ENCODE measurements around the gene AGAP9.
"Not testable (repeated sequence)": the region's sequence is repeated elsewhere in the genome, so short reads cannot be mapped to it uniquely, and the experiment has no call there.

AGAP9 gene

GRCh38 chr10:47484786-47485185, 38.7 kb downstream of the AGAP9 start:
- DNase-seq: not testable (repeated sequence)

GRCh38 chr10:47483923-47484322, 39.5 kb downstream of the AGAP9 start, which contains the start of gene ANXA8:
Gene ANXA8, minus strand, starts transcription at chr10:47484115. Its CDS starts 182 bp downstream, at chr10:47483933.
- not testable (repeated sequence) for DNase-seq

GRCh38 chr10:47482367-47482766, 41.1 kb downstream of the AGAP9 start:
- DNase-seq: not testable (repeated sequence)

GRCh38 chr10:47481768-47482181, 41.7 kb downstream of the AGAP9 start:
- DNase-seq: not testable (repeated sequence)

- not testable (repeated sequence) for DNase-seq
These were observed 42.2 kb downstream of the AGAP9 start for GRCh38 chr10:47481182-47481766.

DNA sequence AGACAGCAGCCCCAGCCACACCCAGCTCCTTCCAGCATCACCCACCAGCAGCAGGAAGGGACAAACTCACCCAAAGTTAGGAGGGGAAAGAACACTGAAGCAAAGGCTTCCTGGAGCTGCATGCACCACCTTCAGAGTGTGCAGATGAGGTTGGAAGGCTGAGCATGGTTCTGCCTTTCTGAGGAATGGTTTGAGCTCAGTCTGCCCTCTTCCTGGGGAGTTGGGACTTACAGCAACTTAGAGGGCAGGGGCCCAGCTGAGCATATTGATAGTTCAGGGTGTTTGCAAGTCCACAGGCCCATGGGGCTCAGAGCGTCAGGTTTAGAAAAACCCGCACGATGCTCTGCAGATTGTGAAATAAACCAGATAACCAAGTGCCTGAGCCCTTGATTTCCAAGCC, 43.3 kb downstream of the AGAP9 start:
- not testable (repeated sequence) for DNase-seq

- DNase-seq: not testable (repeated sequence)
These were observed 45.3 kb downstream of the AGAP9 start for GRCh38 chr10:47478114-47478513.

DNA sequence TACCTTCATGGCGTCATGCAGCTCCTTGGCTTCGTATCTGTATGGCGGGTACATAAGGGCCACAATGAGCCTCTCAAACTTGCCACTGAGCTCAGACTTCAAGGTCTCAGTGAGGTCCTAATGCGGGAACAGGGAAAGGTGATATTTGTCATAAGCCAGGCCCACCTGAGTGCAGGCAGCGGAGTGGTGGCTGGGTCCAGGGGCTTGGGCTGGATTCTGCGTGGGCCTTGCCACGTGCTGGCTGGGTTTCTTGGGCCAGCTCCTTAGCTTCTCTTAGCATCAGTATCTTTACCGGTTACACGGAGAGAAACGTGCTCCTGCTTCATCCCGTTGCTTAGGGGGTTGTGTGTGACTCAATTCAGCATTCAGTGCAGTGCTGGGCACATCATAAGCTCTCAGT, 46.4 kb downstream of the AGAP9 start:
- not testable (repeated sequence) for DNase-seq

DNA sequence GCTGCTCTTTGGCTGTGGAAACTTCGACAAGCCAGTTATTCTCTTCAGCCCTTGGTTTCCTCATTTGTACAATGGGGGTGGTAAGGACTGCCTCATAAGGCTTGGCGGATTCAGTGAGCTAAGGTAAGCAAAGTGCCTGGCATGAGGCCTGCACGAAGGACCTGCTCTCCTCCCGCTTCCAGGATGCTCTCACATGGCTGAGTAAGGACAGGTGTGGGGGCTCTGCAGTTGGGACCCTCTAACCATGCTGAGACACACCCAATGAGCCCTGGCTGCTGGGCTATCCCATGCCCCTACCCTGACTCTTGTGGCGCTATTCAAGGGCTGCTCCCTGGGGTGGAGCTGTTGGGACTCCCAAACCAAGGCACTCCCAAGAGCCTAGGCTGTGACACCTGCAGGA, 48.3 kb downstream of the AGAP9 start:
- DNase-seq: not testable (repeated sequence)

DNA sequence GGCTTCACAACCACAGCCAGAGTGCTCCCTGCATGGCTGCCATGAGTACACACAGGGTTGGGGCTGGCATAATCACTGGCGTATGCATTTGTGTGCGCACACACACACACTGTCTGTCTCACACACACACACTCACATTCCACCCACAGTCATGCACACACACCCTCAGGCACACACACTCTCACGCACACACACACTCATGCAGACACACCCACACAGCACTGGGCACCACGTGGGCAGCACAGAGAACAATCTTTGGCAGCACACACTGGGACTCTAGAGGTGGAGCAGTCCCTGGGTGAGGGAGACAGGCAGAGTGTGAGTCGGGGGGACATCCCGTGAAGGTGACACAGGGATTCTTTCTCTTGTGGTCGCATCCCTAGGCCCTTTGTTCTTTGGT, 49.9 kb downstream of the AGAP9 start:
- DNase-seq: not testable (repeated sequence)

DNA sequence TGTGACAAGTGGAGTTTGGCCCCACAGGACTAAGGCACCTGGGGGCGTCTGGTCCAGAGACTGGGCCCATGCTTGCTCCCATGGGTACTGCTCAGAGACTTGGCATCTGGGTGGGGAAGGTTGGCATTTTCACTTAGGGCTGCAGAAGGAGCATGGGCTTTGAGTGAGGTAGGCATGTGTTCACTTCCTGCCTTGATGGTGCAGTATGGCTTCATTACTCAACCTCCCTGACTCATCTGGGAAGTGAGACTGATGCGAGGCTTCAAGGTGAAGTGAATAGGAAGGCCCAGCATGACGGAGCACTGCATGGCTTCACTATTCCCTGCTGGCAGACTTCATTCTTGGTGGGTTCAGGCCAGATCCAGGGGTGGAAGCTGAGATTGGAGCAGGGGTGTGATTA, 50.8 kb downstream of the AGAP9 start:
- DNase-seq: not testable (repeated sequence)

DNA sequence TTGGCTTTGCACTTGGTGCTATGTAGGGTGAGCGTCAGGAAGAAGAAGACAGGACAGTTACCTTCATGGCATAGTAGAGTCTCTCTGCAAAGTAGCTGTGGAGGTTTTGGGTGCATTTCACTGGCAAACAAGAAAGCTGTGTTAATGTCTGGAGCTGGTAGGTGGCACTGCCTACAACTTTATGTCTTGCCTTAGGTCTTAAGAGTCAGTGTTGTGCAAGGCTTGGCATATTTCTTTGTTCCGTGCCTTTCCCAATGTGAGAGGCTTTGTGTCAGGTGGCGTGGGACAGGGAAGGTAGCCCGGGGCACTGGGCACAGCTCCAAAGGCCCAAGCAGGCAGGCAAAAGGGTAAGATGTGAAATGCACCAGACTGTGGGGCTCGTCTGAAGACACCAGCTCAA, 51.4 kb downstream of the AGAP9 start:
- not testable (repeated sequence) for DNase-seq

GRCh38 chr10:47468731-47469528, 54.5 kb downstream of the AGAP9 start:
- DNase-seq: not testable (repeated sequence)

DNA sequence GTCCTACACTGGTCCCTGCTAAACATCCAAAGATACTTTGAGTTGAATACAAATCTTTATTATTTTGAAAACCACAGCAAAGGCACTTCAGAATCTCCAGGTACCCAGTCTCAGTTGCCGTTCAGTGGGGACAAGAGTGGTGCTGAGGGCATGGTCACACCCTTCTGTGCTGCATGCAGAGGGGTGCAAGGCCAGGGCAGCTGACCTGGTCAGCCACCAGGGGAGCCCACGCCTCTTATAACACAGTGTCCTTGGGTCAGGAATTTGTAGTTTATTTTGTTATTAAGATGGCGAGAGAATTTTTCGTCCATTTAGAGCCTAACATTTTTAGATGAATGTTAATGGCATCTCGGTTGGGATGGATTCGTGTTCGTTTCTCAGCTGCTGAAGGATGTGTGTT, 55.5 kb downstream of the AGAP9 start:
- not testable (repeated sequence) for DNase-seq

GRCh38 chr10:47467458-47467857, 56.0 kb downstream of the AGAP9 start:
- not testable (repeated sequence) for DNase-seq

GRCh38 chr10:47465216-47465917, 58.1 kb downstream of the AGAP9 start:
- not testable (repeated sequence) for DNase-seq

GRCh38 chr10:47462577-47463358, 60.7 kb downstream of the AGAP9 start:
- not testable (repeated sequence) for DNase-seq

GRCh38 chr10:47461261-47461687, 62.2 kb downstream of the AGAP9 start:
- peak; percentile 27 for DNase-seq

DNA sequence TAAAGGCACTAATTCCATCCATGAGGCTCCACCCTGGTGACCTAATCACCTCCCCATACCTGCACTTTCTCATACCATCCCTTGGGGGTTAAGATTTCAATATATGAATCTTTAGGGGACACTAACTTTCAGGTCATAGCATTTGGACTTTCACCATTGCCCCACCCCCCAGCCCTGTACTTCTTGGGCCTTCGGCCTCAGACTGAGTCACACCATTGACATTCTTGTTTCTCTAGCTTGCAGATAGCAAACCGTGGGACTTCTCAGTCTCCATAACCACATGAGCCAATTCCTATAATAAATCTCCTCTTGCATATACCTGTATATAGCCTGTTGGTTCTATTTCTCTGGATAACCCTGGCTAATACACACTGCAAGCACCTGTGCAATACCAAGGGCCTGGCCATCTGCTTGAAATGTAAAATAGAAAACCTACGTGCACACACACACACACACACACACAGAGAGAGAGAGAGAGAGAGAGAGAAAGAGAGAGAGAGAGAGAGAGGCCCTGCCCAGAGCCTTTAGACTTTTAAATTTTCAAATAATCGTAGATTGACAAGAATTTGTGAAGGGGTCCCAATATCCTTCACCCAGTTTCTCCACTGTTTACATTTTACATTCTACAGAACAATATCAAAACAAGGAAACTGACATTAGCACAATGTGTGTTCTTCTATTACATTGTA, 64.8 kb downstream of the AGAP9 start:
- DNase-seq: no peak

- no peak for DNase-seq
These were observed 65.6 kb downstream of the AGAP9 start for GRCh38 chr10:47457826-47458225.

DNA sequence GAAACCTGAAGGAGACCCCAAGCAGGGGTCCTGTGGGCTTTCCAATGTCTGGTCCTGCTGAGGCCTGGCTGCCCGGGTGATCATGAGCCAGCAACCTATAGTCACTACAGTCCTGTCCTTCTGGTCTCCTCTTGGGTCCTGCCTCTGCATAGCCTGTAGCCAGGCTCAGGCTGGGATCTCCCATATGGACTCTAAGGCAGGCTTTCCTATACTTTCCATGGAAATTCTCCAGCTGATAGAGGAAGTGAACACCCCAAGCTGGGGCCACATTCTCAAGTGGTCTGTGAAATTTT, 66.0 kb downstream of the AGAP9 start:
- DNase-seq: no peak

DNA sequence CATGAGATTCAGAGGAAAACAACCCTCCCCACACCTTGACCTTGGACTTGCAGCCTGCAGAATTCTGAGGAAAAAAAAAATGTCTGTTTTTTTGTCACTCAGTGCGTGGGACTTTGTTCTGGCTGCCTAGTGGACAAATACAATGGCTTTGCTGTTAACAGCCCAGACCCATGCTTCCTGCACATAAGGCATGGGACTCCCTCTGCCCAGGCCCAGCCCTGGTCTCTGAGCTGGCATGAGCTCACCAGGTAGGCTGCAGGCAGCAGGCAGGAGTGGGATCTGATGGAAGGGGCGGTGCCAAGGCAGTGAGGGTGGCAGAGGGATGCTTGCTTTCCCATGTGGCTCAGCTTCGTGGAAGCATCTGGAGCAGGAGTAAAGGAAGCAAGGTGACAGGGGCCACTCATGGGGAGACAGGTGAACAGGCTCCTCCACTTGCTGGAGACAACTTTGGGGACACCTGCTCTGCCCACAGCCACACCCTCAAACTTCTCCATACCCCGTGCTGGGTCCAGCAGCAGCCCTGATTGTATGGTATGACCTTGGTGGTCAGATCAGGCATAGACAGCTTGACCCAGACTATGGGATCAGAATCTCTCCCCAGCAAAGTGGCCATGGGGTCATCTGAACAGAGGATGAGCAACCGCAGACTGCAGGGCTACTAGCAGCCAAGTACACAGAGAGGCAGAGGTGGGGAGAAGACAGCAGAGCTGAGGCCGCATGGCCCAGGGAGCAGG, 66.5 kb downstream of the AGAP9 start:
- DNase-seq: no peak

Measured in stimulated activated CD4-positive, alpha-beta T cell treated with anti-CD3 and anti-CD28 coated beads, Interleukin-1b, Interleukin-23, amount 100 ng/mL, for 48 hours (primary cell).